Activated T-helper 17 cell treated with anti-CD3 and anti-CD28 coated beads, Interleukin-2, amount 50 U/mL, for 72 hours (primary cell): ENCODE measurements around the gene ARHGAP26. TPM values are rescaled to one million over a fixed set of nuclear protein-coding genes. Genes with fewer than 3 reads are reported as not detected.

Source experiments
- ATAC-seq: fragments of 150-1000 bp; cut with Tn5 transposase; replicated peaks from 2 replicates; pipeline ENCODE4 v1.10.0; 2021; ENCODE audit warnings: mild to moderate bottlenecking, moderate library complexity
- H3K27ac Mint-ChIP-seq: one replicate; pipeline ENCODE4 v1.8.0; 2022; ENCODE audit warnings: mixed read lengths
- H3K27me3 Mint-ChIP-seq: one replicate; pipeline ENCODE4 v1.8.0; 2022; ENCODE audit warnings: mixed read lengths
- H3K36me3 Mint-ChIP-seq: one replicate; pipeline ENCODE4 v1.8.0; 2022; ENCODE audit warnings: low read depth, mild to moderate bottlenecking, mixed read lengths
- H3K4me1 Mint-ChIP-seq: one replicate; pipeline ENCODE4 v1.8.0; 2022; ENCODE audit warnings: mixed read lengths
- H3K4me3 Mint-ChIP-seq: one replicate; pipeline ENCODE4 v1.8.0; 2022; ENCODE audit warnings: mild to moderate bottlenecking, mixed read lengths
- H3K9me3 Mint-ChIP-seq: one replicate; pipeline ENCODE4 v1.8.0; 2022; ENCODE audit warnings: mixed read lengths
- total RNA-seq, 2 donors: library from RNA; stranded (reverse); gene quantifications; one replicate each; pipeline ENCODE4 v1.2.3, GENCODE V29; 2022

ARHGAP26 gene
- total RNA-seq, 2 donors from 2014 or later = 7.8 to 12.0 TPM

- H3K4me1 Mint-ChIP-seq = peaks cover 11% of the 10 kb centered on the region
Observed at GRCh38 chr5:142864290-142865260, 94.4 kb downstream of the ARHGAP26 start.

GRCh38 chr5:142865631-142866030 lies 95.5 kb downstream of the ARHGAP26 start:
- Mint-ChIP-seq H3K4me1 (peaks cover 11% of the 10 kb centered on the region), H3K27ac (no peak overlapping the region), H3K4me3 (no peak overlapping the region), H3K9me3 (no peaks in the 10 kb centered on the region), H3K36me3 (no peaks in the 10 kb centered on the region), H3K27me3 (no peaks in the 10 kb centered on the region)
- no peak for ATAC-seq

More at GRCh38 chr5:142864290-142865260, 94.4 kb downstream of the ARHGAP26 start:
- Mint-ChIP-seq H3K9me3 (no peaks in the 10 kb centered on the region), H3K4me3 (no peak overlapping the region), H3K36me3 (no peaks in the 10 kb centered on the region), H3K27ac (no peak overlapping the region), H3K27me3 (no peaks in the 10 kb centered on the region)
- ATAC-seq = no peak

GRCh38 chr5:142866563-142867275 lies 96.5 kb downstream of the ARHGAP26 start:
- no peaks in the 10 kb centered on the region for H3K36me3 Mint-ChIP-seq
- ATAC-seq = peak; percentile 89
- H3K4me1 Mint-ChIP-seq = peaks cover 11% of the 10 kb centered on the region

GRCh38 chr5:142869886-142870285 lies 99.7 kb downstream of the ARHGAP26 start:
- no peaks in the 10 kb centered on the region for H3K27me3 Mint-ChIP-seq
- no peaks in the 10 kb centered on the region for H3K9me3 Mint-ChIP-seq
- no peak for ATAC-seq
- H3K4me3 Mint-ChIP-seq = no peak overlapping the region
- H3K36me3 Mint-ChIP-seq = no peaks in the 10 kb centered on the region
- peaks cover 11% of the 10 kb centered on the region for H3K4me1 Mint-ChIP-seq
- H3K27ac Mint-ChIP-seq = no peak overlapping the region

More at GRCh38 chr5:142866563-142867275, 96.5 kb downstream of the ARHGAP26 start:
- H3K4me3 Mint-ChIP-seq = no peak overlapping the region
- no peak overlapping the region for H3K27ac Mint-ChIP-seq
- no peaks in the 10 kb centered on the region for H3K27me3 Mint-ChIP-seq
- no peaks in the 10 kb centered on the region for H3K9me3 Mint-ChIP-seq

- Mint-ChIP-seq H3K9me3 (no peaks in the 10 kb centered on the region), H3K27ac (no peak overlapping the region), H3K4me3 (no peak overlapping the region), H3K4me1 (peaks cover 11% of the 10 kb centered on the region), H3K27me3 (no peaks in the 10 kb centered on the region), H3K36me3 (no peaks in the 10 kb centered on the region)
- ATAC-seq = no peak
Observed at GRCh38 chr5:142870532-142871362, 100.6 kb downstream of the ARHGAP26 start.

- Mint-ChIP-seq H3K4me1 (peaks cover 11% of the 10 kb centered on the region), H3K27ac (no peak overlapping the region), H3K9me3 (no peaks in the 10 kb centered on the region), H3K36me3 (no peaks in the 10 kb centered on the region), H3K4me3 (no peak overlapping the region), H3K27me3 (no peaks in the 10 kb centered on the region)
- no peak for ATAC-seq
Observed at GRCh38 chr5:142871363-142872193, 101.4 kb downstream of the ARHGAP26 start.

- no peaks in the 10 kb centered on the region for H3K9me3 Mint-ChIP-seq
- no peaks in the 10 kb centered on the region for H3K27me3 Mint-ChIP-seq
- peaks cover 6% of the 10 kb centered on the region for H3K4me1 Mint-ChIP-seq
- ATAC-seq = no peak
- H3K4me3 Mint-ChIP-seq = no peak overlapping the region
- no peak overlapping the region for H3K27ac Mint-ChIP-seq
- H3K36me3 Mint-ChIP-seq = no peaks in the 10 kb centered on the region
Observed at GRCh38 chr5:142872217-142872616, 102.0 kb downstream of the ARHGAP26 start.

GRCh38 chr5:142872795-142873194 lies 102.6 kb downstream of the ARHGAP26 start:
- Mint-ChIP-seq H3K27me3 (no peaks in the 10 kb centered on the region), H3K4me1 (peaks cover 5% of the 10 kb centered on the region), H3K36me3 (no peaks in the 10 kb centered on the region), H3K4me3 (no peak overlapping the region), H3K27ac (no peak overlapping the region), H3K9me3 (no peaks in the 10 kb centered on the region)
- ATAC-seq = no peak

GRCh38 chr5:142873831-142874230 lies 103.7 kb downstream of the ARHGAP26 start:
- H3K27me3 Mint-ChIP-seq = no peaks in the 10 kb centered on the region
- no peak overlapping the region for H3K27ac Mint-ChIP-seq
- H3K4me3 Mint-ChIP-seq = no peak overlapping the region
- no peaks in the 10 kb centered on the region for H3K36me3 Mint-ChIP-seq
- no peaks in the 10 kb centered on the region for H3K4me1 Mint-ChIP-seq
- no peak for ATAC-seq
- H3K9me3 Mint-ChIP-seq = no peaks in the 10 kb centered on the region

- ATAC-seq = no peak
- H3K36me3 Mint-ChIP-seq = no peaks in the 10 kb centered on the region
- H3K27ac Mint-ChIP-seq = no peak overlapping the region
- H3K4me1 Mint-ChIP-seq = no peaks in the 10 kb centered on the region
- no peaks in the 10 kb centered on the region for H3K27me3 Mint-ChIP-seq
- no peak overlapping the region for H3K4me3 Mint-ChIP-seq
- no peaks in the 10 kb centered on the region for H3K9me3 Mint-ChIP-seq
Observed at GRCh38 chr5:142874540-142874939, 104.4 kb downstream of the ARHGAP26 start.

GRCh38 chr5:142875936-142876335 lies 105.8 kb downstream of the ARHGAP26 start:
- Mint-ChIP-seq H3K4me1 (no peaks in the 10 kb centered on the region), H3K4me3 (no peak overlapping the region), H3K27me3 (no peaks in the 10 kb centered on the region), H3K9me3 (no peaks in the 10 kb centered on the region), H3K27ac (no peak overlapping the region), H3K36me3 (no peaks in the 10 kb centered on the region)
- ATAC-seq = no peak

- H3K4me3 Mint-ChIP-seq = no peak overlapping the region
- ATAC-seq = no peak
- no peaks in the 10 kb centered on the region for H3K9me3 Mint-ChIP-seq
- H3K27me3 Mint-ChIP-seq = no peaks in the 10 kb centered on the region
- no peak overlapping the region for H3K27ac Mint-ChIP-seq
- no peaks in the 10 kb centered on the region for H3K4me1 Mint-ChIP-seq
- no peaks in the 10 kb centered on the region for H3K36me3 Mint-ChIP-seq
Observed at GRCh38 chr5:142876817-142877216, 106.6 kb downstream of the ARHGAP26 start.

GRCh38 chr5:142878111-142878510 lies 107.9 kb downstream of the ARHGAP26 start:
- no peak overlapping the region for H3K4me3 Mint-ChIP-seq
- no peak overlapping the region for H3K27ac Mint-ChIP-seq
- H3K36me3 Mint-ChIP-seq = no peaks in the 10 kb centered on the region
- H3K9me3 Mint-ChIP-seq = no peaks in the 10 kb centered on the region
- no peaks in the 10 kb centered on the region for H3K27me3 Mint-ChIP-seq
- no peaks in the 10 kb centered on the region for H3K4me1 Mint-ChIP-seq
- no peak for ATAC-seq
